Activated CD4-positive, alpha-beta T cell treated with anti-CD3 and anti-CD28 coated beads, Interleukin-2, amount 50 U/mL, for 4 hours (primary cell): ENCODE data around the gene PF4V1.

Source experiments
- DNase-seq, 2 experiments: peaks; one replicate each; pipeline ENCODE4 v3.0.0-alpha.2; 2020

The PF4V1 gene

GRCh38 chr4:73853246-73853704 is at the start of gene PF4V1:
PF4V1 (plus strand) TSS chr4:73853296; CDS start chr4:73853363, 67 bp downstream.
- no peak for DNase-seq

- DNase-seq: no peak
These were observed 42.9 kb upstream of the PF4V1 start for GRCh38 chr4:73810191-73810590.

GRCh38 chr4:73811841-73812240 is 41.3 kb upstream of the PF4V1 start:
- no peak for DNase-seq

GRCh38 chr4:73814679-73815078 is 38.4 kb upstream of the PF4V1 start:
- DNase-seq: no peak

- no peak for DNase-seq
These were observed 38.0 kb upstream of the PF4V1 start for GRCh38 chr4:73815145-73815544.

GRCh38 chr4:73816814-73817213 is 36.3 kb upstream of the PF4V1 start:
- DNase-seq: no peak

- DNase-seq: no peak
These were observed 35.8 kb upstream of the PF4V1 start for GRCh38 chr4:73817341-73817740.

GRCh38 chr4:73821325-73821724 is 31.8 kb upstream of the PF4V1 start:
- no peak for DNase-seq

- no peak for DNase-seq
These were observed 30.7 kb upstream of the PF4V1 start for GRCh38 chr4:73822389-73822788.

GRCh38 chr4:73822812-73823504 is 30.1 kb upstream of the PF4V1 start:
- no peak for DNase-seq

- no peak for DNase-seq
These were observed 29.3 kb upstream of the PF4V1 start for GRCh38 chr4:73823760-73824159.

GRCh38 chr4:73828956-73829355 is 24.1 kb upstream of the PF4V1 start:
- DNase-seq: no peak

- DNase-seq: no peak
These were observed 21.5 kb upstream of the PF4V1 start for GRCh38 chr4:73831569-73831968.

- no peak for DNase-seq
These were observed 20.4 kb upstream of the PF4V1 start for GRCh38 chr4:73832651-73833237.

GRCh38 chr4:73836373-73837279 is 16.5 kb upstream of the PF4V1 start, which contains the start of gene CXCL6:
CXCL6 (plus strand) TSS chr4:73836678; CDS start chr4:73836751, 73 bp downstream.
- DNase-seq: no peak

- DNase-seq: no peak
These were observed 14.0 kb upstream of the PF4V1 start for GRCh38 chr4:73839071-73839470.

- no peak for DNase-seq
These were observed 13.4 kb upstream of the PF4V1 start for GRCh38 chr4:73839715-73840114.

GRCh38 chr4:73841243-73841925 is 11.7 kb upstream of the PF4V1 start:
- DNase-seq: no peak

GRCh38 chr4:73842696-73843095 is 10.4 kb upstream of the PF4V1 start:
- DNase-seq: no peak

- DNase-seq: no peak
These were observed 9.7 kb upstream of the PF4V1 start for GRCh38 chr4:73843369-73843768.

- no peak for DNase-seq
These were observed 8.8 kb upstream of the PF4V1 start for GRCh38 chr4:73844345-73844744.

GRCh38 chr4:73844806-73845205 is 8.3 kb upstream of the PF4V1 start:
- no peak for DNase-seq
